Smooth muscle cell (in vitro differentiated cells): ENCODE results near the gene CRYBB3. TPM values are rescaled to one million over a fixed set of nuclear protein-coding genes. Genes with fewer than 3 reads are reported as not detected.

Source experiments
- DNase-seq: peaks from one replicate; lab custom pipeline; 2025; ENCODE audit not compliant: unreplicated experiment; lab: John Stamatoyannopoulos, UW
- H2AFZ ChIP-seq: fragments of 200-600 bp; sonication (generic); 2 replicates; pipeline ENCODE4 v1.6.0; 2016; ENCODE audit warnings: antibody characterized with exemption, low read depth, mild to moderate bottlenecking
- H3F3A ChIP-seq: fragments of 200-600 bp; sonication (generic); 2 replicates; pipeline ENCODE4 v1.6.0; 2017; ENCODE audit warnings: antibody characterized with exemption, low read depth
- H3K27ac ChIP-seq: fragments of 200-600 bp; sonication (generic); 2 replicates; pipeline ENCODE4 v1.5.1; 2016; ENCODE audit warnings: low read depth, mild to moderate bottlenecking
- H3K27me3 ChIP-seq: fragments of 200-600 bp; sonication (generic); 2 replicates; pipeline ENCODE4 v1.6.1; 2016; ENCODE audit warnings: low read depth, mild to moderate bottlenecking
- H3K36me3 ChIP-seq: fragments of 200-600 bp; sonication (generic); 2 replicates; pipeline ENCODE4 v1.5.1; 2016; ENCODE audit warnings: low read depth
- H3K4me1 ChIP-seq: fragments of 200-600 bp; sonication (generic); 2 replicates; pipeline ENCODE4 v1.5.1; 2016; ENCODE audit warnings: low read depth
- H3K4me2 ChIP-seq: fragments of 200-600 bp; sonication (generic); 2 replicates; pipeline ENCODE4 v1.6.0; 2016; ENCODE audit warnings: mild to moderate bottlenecking
- H3K4me3 ChIP-seq: fragments of 200-600 bp; sonication (generic); 2 replicates; pipeline ENCODE4 v1.5.1; 2016; ENCODE audit warnings: mild to moderate bottlenecking
- H3K79me2 ChIP-seq: fragments of 200-600 bp; sonication (generic); 2 replicates; pipeline ENCODE4 v1.6.0; 2016; ENCODE audit warnings: low read depth, mild to moderate bottlenecking
- H3K9ac ChIP-seq: fragments of 200-600 bp; sonication (generic); 2 replicates; pipeline ENCODE4 v1.6.0; 2016; ENCODE audit warnings: low read depth
- H3K9me3 ChIP-seq: fragments of 200-600 bp; sonication (generic); replicated peaks from 2 replicates; pipeline ENCODE4 v1.5.1; 2016; ENCODE audit warnings: low read depth
- H4K20me1 ChIP-seq: fragments of 200-600 bp; sonication (generic); 2 replicates; pipeline ENCODE4 v1.6.0; 2016; ENCODE audit warnings: low read depth
- CTCF ChIP-seq: fragments of 200-600 bp; sonication (generic); IDR thresholded peaks from 2 replicates; pipeline ENCODE4 v1.5.1; 2017; ENCODE audit warnings: borderline replicate concordance, mild to moderate bottlenecking, antibody characterized with exemption; ENCODE audit not compliant: insufficient read depth, poor library complexity, severe bottlenecking
- WGBS: methylation state at CpG from one replicate; pipeline ENCODE4 v1.1.7; 2016; ENCODE audit warnings: low lambda C conversion rate; 5-methylcytosine and 5-hydroxymethylcytosine counted together
- polyA plus RNA-seq: library from polyadenylated mRNA; unstranded; fragments of >200 nt; fragmentation: Nextera tagmentation; extraction: Ambion mirVana; gene quantifications from 2 replicates; pipeline ENCODE4 v1.2.1, GENCODE V29; 2016
- total RNA-seq: library from RNA; depleted of rRNA; stranded (reverse); fragments of >200 nt; gene quantifications from 2 replicates; pipeline ENCODE4 v1.2.3, GENCODE V29; 2014

The CRYBB3 gene
- total and polyA plus RNA-seq, 2 experiments from 2014 or later, result not detected

GRCh38 chr22:25208743-25209505 lies 9.3 kb downstream of the CRYBB3 start:
- no peaks in the 10 kb centered on the region for H3K27me3 ChIP-seq
- DNase-seq, result no peak
- no peak overlapping the region for H3K9ac ChIP-seq
- no peaks in the 10 kb centered on the region for H3K79me2 ChIP-seq
- H4K20me1 ChIP-seq, result no peaks in the 10 kb centered on the region
- H3K4me3 ChIP-seq, result no peak overlapping the region
- no peaks in the 10 kb centered on the region for H3K4me1 ChIP-seq
- H3F3A ChIP-seq, result no peaks in the 10 kb centered on the region
- TF ChIP-seq CTCF, result no peak
- H2AFZ ChIP-seq, result no peak overlapping the region
- no peak overlapping the region for H3K27ac ChIP-seq
- H3K9me3 ChIP-seq, result no peaks in the 10 kb centered on the region
- no peak overlapping the region for H3K4me2 ChIP-seq
- H3K36me3 ChIP-seq, result no peaks in the 10 kb centered on the region
- 90% methylated on average over 16 of the region's 17 CpGs for WGBS

DNA sequence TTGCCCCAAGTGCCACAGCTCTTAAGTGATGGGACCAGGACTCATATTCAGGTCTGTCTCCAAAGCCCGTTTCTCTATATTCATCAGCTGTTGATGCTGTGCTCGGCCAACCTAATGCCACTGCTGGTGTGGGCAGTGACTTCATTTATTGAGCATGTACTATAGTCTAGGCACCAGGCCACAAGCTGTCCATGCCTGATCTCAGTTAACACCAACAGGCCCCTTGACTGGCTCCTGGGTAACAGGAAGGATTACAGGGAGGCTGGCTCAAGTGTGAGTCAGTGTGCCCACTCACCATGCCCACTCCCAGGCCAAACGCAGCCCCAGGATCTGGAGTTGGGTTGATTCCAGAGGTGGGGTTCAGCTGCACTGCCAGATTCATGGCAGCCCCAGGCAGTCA lies 11.1 kb downstream of the CRYBB3 start:
- no peak for TF ChIP-seq CTCF
- WGBS, result 58% methylated on average over 3 of the region's 3 CpGs
- no peaks in the 10 kb centered on the region for H4K20me1 ChIP-seq
- H2AFZ ChIP-seq, result no peak overlapping the region
- no peaks in the 10 kb centered on the region for H3F3A ChIP-seq
- H3K36me3 ChIP-seq, result no peaks in the 10 kb centered on the region
- H3K79me2 ChIP-seq, result no peaks in the 10 kb centered on the region
- no peak for DNase-seq
- no peaks in the 10 kb centered on the region for H3K4me1 ChIP-seq
- no peak overlapping the region for H3K4me3 ChIP-seq
- no peaks in the 10 kb centered on the region for H3K9me3 ChIP-seq
- H3K27ac ChIP-seq, result no peak overlapping the region
- no peak overlapping the region for H3K9ac ChIP-seq
- H3K4me2 ChIP-seq, result no peak overlapping the region
- H3K27me3 ChIP-seq, result no peaks in the 10 kb centered on the region

GRCh38 chr22:25212337-25212736 lies 12.7 kb downstream of the CRYBB3 start:
- H3K79me2 ChIP-seq, result no peaks in the 10 kb centered on the region
- no peaks in the 10 kb centered on the region for H3K4me1 ChIP-seq
- no peaks in the 10 kb centered on the region for H3K27me3 ChIP-seq
- no peak for DNase-seq
- no peak overlapping the region for H2AFZ ChIP-seq
- 81% methylated on average over 3 of the region's 3 CpGs for WGBS
- TF ChIP-seq CTCF, result no peak
- H3F3A ChIP-seq, result no peaks in the 10 kb centered on the region
- H3K4me2 ChIP-seq, result no peak overlapping the region
- H4K20me1 ChIP-seq, result no peaks in the 10 kb centered on the region
- H3K4me3 ChIP-seq, result no peak overlapping the region
- no peak overlapping the region for H3K9ac ChIP-seq
- H3K36me3 ChIP-seq, result no peaks in the 10 kb centered on the region
- no peaks in the 10 kb centered on the region for H3K9me3 ChIP-seq
- no peak overlapping the region for H3K27ac ChIP-seq

DNA sequence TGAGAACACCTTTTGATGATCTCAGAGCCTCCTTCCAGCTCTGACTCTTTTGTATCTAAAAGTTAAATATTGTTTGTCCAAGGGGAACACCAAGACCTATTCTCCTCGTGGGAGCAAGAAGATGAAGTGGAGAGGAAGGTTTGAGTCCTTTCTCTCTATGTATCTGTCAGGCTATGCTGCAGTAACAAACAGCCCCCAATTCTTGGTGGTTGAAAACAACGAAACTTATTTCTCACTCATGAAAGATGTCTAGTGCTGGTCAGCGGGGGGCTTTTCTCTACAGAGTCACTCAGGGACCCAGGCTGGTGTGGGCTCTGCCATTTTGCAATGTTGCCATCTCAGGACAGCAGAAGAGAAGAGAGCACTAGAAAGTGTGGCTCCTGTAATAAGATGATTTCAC lies 13.6 kb downstream of the CRYBB3 start:
- H3K4me1 ChIP-seq, result no peaks in the 10 kb centered on the region

More for the DNA sequence above, 13.6 kb downstream of the CRYBB3 start:
- no peak overlapping the region for H2AFZ ChIP-seq
- WGBS, result 91% methylated on average over 3 of the region's 3 CpGs
- TF ChIP-seq CTCF, result no peak
- H3K27ac ChIP-seq, result no peak overlapping the region
- H4K20me1 ChIP-seq, result no peaks in the 10 kb centered on the region
- H3K79me2 ChIP-seq, result no peaks in the 10 kb centered on the region
- no peaks in the 10 kb centered on the region for H3K9me3 ChIP-seq
- no peak overlapping the region for H3K4me3 ChIP-seq
- H3K4me2 ChIP-seq, result no peak overlapping the region
- H3K36me3 ChIP-seq, result no peaks in the 10 kb centered on the region
- DNase-seq, result no peak
- no peaks in the 10 kb centered on the region for H3K27me3 ChIP-seq
- H3K9ac ChIP-seq, result no peak overlapping the region
- no peaks in the 10 kb centered on the region for H3F3A ChIP-seq
